ENCODE data around the gene SNAPC2.
A peak's percentile ranks its signal among the peaks of the same experiment; 100 is the strongest.
"Not testable (repeated sequence)": the region's sequence is repeated elsewhere in the genome, so short reads cannot be mapped to it uniquely, and the experiment has no call there.

SNAPC2 gene

DNA sequence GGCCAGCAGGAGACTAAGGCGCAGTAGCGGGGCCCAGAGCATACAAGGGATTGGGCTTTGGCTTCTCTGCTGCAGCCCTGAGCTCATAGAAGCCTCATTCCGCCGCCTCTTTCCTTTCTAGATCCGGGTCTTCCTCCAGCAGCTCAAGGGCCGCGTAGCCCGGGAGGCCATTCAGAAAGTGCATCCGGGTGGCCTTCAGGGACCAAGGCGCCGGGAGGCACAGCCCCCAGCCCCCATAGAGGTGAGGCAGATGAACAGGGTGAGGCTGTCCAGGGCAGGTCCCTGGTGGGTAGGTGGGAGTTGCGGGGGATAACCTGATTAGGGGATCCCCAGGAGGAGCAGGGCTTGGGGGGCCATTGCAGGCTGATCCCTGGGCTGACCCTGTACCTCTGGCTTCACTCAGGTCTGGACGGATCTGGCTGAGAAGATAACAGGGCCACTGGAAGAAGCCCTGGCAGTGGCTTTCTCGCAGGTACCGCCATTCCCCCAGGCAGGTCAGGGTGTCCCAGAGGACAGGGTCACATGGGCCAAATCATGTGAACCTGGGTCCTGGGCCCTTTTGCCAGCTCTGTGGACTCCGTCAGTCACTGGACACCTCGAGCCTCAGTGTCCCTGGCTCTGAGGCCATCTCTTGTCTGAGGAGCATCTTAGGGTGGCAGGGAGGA is 1.3 kb downstream of the SNAPC2 start:
- no peak for DNase-seq (ENCODE audit: low read depth)

- no peak for DNase-seq (ENCODE audit: low read depth)
These were observed 2.1 kb downstream of the SNAPC2 start for GRCh38 chr19:7921967-7922835.

DNA sequence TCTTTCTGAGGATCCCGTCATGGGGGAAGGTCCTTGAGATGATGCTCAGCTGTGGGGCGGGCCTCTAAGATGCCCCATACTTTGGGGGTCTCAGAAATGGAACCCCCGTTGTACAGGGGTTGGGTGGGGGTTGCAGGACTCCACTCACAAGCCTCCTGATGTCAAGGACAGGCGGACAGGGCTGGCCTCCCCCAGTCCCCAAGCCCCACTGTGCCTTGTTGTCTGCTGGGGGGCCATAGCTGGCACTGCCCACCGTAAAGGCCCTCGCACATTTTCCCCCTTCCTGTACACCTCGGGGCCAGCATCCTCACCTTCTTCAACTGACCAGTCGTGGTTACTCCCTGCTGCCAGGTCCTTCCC is 2.7 kb downstream of the SNAPC2 start:
- no peak for DNase-seq (ENCODE audit: low read depth)

DNA sequence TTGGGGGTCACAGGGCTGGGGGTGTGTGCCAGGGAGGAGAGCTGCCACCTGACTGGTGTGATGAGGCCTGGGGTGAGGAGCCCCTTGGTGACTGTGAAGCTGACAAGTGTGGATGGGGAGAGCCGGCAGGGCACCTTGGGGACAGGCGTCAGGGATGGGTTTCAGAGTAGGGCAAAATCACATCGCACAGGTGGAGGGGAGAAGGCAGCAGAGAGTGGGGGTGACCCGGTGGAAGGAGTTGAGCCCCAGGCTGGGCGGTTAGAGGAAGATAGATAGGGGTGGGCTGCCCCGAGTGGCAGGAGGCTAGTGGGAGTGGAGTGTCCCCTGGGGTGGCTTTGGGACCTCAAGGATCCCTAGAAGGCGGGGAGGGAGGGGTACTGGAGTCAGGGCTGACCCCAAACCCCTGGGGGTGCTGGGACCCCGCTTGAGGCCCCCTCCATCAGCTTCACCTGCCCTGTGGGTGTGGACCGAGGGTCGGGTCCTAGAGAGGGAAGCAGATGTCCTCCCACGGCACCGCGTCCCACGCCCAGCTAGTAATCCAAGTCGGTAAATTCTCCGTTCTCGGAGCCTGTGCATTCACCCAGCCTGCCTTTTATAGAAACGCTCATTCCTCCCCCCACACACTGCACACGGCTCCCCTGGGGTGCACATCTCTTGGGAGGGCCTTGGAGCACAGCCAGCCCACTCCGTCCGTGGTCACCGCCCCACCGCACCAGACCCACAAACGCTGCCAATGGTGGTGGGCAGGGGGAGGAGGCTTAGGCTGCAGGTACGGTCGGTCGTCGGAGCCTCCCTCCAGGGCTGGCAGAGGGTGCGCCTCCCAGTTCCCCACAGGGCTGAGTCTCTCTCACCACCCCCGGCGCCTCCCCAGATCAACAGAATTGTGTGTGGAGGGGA is 3.4 kb downstream of the SNAPC2 start:
- no peak for DNase-seq (ENCODE audit: low read depth)

- DNase-seq (ENCODE audit: low read depth), result no peak
These were observed 4.1 kb downstream of the SNAPC2 start for GRCh38 chr19:7924241-7924640.

- no peak for DNase-seq (ENCODE audit: low read depth)
These were observed 4.6 kb downstream of the SNAPC2 start for GRCh38 chr19:7924651-7925170.

DNA sequence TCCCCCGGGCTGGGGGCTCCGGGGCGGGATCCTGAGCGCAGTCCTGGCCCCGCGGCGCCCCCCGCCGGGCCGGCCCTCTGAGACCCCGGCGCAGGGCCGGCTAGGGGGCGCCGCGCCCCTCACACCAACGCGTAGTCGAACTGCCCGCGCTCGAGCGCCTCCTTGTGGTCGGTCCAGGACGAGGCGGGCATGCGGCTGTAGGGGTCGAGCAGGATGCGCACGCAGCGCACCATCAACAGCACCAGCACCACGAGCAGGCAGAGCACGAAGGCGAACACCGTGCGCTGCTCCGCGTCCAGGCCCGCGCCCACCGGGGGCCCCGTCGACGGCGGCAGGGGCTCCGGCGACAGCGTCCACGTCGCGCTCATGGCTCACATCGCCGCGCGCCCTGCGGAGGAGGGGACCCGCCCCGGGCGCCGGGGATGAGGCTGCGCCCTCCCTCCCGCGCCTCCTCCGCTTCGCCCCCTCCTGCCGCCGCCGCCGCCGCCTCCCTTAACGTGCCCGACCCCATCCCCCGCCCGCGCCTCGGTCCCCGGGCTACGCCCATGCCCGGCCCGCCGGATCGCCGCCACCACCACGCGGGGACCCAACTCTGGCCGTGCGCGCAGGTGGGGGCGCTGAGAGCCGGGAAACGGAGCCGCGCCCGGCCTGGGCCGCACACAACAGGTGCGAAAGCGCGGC is 5.2 kb downstream of the SNAPC2 start:
- no peak for DNase-seq (ENCODE audit: low read depth)

GRCh38 chr19:7926021-7926726 is 6.0 kb downstream of the SNAPC2 start, which contains the start of gene CTXN1:
Gene CTXN1 (minus strand): TSS chr19:7926135. CDS start chr19:7925538, 597 bp downstream.
- no peak for DNase-seq (ENCODE audit: low read depth)

GRCh38 chr19:7926727-7927604 is 6.8 kb downstream of the SNAPC2 start:
- DNase-seq (ENCODE audit: low read depth), result no peak

DNA sequence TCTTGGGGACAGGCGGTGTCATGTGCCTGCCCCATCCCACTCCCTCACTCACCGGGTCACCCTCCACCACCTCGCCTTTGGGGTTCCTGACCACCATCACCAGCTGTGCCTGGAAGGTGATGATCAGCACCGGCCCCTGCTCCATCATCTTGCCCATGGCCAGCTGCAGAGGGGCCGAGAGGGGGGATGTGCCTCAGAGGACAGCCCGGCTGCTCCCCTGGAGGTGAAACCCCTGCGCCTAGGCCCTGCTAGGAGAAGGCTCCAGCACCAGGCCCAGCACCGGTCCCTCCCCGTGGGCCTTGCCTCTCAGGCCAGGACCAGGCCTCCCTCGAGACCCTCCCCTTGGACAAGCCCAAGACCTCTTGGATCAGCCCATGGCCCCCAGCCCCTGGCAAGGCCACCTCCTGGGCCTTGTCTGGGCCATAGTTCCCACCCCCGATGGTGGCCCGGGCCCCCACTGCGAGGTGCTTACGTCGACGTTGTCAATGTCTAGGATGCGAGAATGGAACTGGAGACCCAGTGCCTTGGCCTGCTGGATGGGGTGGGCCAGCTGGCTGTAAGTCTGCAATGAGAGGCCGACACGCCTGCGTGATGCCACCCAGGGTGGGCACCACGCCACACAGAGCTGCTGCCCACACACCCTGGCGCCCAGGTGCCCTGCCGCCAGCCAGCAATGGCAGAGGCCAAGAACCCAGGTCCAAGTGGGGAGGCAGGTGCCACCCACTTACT is 7.6 kb downstream of the SNAPC2 start:
- DNase-seq (ENCODE audit: low read depth), result no peak

GRCh38 chr19:7928334-7928706 is 8.2 kb downstream of the SNAPC2 start:
- DNase-seq (ENCODE audit: low read depth), result no peak

- peak; percentile 77 for DNase-seq (ENCODE audit: low read depth)
These were observed 8.9 kb downstream of the SNAPC2 start for GRCh38 chr19:7928741-7929701.

DNA sequence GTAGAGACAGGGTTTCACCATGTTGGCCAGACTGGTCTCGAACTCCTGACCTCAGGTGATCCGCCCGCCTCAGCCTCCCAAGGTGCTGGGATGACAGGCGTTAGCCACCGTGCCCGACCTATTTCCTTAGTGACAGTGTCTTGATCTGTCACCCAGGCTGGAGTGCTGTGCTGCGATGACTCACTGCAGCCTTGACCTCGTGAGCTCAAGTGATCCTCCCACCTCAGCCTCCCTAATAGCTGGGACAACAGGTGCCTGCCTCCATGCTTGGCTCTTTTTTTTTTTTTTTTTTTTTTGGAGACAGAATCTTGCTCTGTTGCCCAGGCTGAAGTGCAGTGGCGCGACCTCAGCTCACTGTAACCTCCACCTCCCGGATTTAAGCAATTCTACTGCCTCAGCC is 9.9 kb downstream of the SNAPC2 start:
- DNase-seq (ENCODE audit: low read depth), result not testable (repeated sequence)

DNA sequence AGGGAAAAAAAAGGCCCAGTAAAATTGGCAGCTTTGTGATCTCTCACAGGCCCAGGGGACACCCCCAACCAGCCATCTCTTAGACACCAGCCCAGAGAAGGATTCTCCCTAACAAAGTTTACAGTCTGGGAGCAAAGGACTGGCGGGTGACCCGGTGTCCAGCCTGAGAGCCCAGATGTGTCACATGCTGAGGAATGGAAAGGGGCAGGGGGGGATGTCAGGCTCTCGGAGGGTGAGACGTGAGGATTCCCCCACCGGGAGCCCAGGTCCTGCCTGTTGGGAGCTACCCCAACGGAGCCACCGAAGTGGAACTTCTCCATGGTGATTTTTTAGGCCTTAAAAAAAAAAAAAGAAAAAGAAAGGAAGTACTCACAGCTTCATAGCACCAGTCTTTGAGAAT is 10.6 kb downstream of the SNAPC2 start:
- no peak for DNase-seq (ENCODE audit: low read depth)

- no peak for DNase-seq (ENCODE audit: low read depth)
These were observed 11.3 kb downstream of the SNAPC2 start for GRCh38 chr19:7931221-7932061.

- no peak for DNase-seq (ENCODE audit: low read depth)
These were observed 12.3 kb downstream of the SNAPC2 start for GRCh38 chr19:7932276-7932929.

- DNase-seq (ENCODE audit: low read depth), result no peak
These were observed 12.8 kb downstream of the SNAPC2 start for GRCh38 chr19:7932930-7933300.
